Stimulated activated CD8-positive, alpha-beta memory T cell treated with anti-CD3 and anti-CD28 coated beads, Interleukin-7, amount 100 ng/mL, for 4 hours (primary cell): Measurements from ENCODE around the gene HEXD.
A peak's percentile ranks its signal among the peaks of the same experiment; 100 is the strongest.

ENCODE experiments used
- DNase-seq, 2 donors: peaks; one replicate each; pipeline ENCODE4 v3.0.0-alpha.2; 2020; ENCODE audit warnings: low read depth in 2 of 2

HEXD gene

DNA sequence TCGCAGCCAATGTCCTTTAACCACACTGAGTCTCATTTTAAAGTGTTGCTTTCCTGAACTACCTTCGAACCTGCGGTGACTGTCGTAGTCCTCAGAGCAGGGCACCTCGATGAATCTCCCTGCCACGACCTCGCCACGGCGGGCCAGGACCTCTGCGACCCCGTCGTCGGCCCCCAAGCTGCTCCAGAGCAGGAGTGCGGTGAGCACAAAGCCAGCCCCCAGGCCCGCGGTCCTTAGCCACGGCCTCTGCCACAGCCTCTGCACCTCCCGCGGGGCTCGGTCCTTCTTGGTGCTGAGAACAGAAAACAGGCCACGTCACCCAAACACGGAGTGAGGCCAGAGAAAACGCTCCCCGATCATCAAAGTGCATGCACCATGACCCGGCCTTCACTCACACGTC lies 2.8 kb upstream of the HEXD start:
- no peak for DNase-seq

DNA sequence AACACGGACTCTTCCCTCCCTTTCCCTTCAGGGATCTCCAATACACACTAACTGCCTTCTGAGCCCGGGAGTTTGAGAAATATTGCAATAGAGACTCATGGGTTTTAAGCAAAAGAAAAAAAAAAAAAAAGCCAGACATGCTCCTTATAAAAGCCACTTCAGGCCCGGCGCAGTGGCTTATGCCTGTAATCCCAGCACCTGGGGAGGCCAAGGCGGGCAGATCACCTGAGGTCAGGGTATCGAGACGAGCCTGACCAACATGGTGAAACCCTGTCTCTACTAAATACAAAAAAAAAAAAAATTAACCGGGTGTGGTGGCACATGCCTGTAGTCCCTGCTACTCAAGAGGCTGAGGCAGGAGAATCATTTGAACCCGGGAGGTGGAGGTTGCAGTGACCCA lies 2.4 kb upstream of the HEXD start:
- DNase-seq: no peak

DNA sequence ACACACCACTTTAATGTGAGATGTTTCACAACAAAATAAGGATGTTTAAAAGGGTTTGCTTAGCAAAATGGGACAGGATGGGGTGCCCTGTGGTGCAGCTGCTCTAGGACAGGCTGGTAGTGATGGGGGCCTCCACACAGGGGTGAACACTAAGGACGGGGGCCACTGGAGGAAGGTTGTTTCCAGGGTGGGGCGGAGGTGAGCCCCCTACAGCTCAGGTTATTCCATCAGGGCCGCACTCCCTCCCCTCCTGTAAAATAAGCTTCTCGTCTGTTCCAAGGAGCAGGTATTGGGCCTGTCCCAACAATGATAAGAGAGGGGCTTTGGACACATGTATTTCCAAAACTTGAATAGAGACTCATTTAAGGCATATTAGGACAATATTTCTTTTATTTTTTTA lies 1.9 kb upstream of the HEXD start:
- DNase-seq: no peak

DNA sequence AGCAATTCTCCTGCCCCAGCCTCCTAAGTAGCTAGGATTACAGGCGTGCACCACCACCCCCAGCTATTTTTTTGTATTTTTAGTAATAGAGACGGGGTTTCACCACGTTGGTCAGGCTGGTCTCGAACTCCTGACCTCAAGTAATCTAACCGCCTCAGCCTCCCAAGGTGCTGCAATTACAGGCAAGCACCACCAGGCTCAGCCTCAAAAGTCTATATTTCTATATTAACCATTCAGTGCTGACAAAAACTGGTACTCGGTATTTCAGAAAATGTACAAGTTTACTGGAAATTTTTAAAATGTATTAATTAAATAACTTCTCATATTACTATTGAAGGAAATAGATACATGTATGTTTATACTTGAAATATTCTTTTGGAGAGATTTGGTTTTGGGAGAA lies 1.4 kb upstream of the HEXD start:
- DNase-seq: no peak

DNA sequence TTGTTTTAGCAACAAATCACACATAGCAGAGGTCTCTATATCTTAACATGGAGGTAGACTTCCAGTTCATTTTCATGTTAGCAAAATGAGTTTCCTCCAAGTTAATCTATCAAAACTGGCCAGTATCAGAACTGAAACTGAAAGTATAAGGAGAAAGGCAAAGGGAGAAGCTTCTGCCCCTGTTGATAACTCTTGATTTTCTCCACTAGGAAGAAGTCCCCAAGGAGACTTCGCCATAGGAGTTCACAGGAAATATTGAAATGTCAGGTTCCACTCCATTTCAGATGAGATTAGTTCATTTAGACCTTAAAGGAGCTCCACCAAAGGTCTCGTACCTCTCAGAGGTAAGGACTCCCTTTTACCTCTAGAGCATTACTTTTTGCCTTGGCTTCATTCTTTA lies 1.4 kb downstream of the HEXD start:
- DNase-seq: no peak

DNA sequence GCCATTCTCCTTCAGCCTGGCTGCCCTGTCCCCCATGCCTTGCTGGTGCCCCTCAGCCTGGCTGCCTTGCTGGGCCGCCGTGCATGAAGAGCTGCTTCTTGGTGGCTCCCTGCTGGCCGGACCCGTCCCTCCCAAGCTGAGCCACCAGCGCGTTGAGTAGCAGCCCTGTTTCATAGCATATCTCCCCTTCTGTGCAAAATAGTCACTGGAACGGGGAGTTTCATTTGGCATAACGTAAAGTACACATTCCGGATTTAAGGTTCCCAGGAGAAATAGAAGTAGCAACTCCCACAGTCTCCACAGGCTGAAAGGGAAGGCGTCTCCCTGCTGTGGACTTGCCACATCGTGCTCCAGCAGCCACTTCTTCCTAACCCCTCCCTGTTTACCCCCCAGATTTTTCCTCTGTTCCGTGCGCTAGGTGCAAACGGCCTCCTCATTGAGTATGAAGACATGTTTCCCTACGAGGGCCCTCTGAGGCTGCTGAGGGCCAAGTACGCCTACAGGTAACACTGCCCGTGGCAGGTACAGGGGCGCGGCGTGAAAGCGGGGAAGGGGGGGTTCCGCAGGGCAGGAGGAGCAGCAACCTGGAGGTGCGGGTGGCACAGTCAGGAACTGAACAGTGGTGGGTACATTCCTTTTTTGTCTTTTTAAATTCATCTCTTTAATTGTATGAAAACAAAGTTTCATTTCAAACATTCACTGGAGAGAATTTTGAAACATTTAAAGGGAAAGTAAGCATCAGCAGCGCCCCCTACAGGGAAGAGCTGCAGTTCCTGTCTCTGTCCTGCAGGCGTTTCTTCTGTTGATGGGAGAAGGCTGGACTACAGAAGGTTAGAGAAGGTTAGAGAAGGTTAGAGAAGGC lies 6.1 kb downstream of the HEXD start:
- DNase-seq: peak in 1 of 2 donors; percentile 23

DNA sequence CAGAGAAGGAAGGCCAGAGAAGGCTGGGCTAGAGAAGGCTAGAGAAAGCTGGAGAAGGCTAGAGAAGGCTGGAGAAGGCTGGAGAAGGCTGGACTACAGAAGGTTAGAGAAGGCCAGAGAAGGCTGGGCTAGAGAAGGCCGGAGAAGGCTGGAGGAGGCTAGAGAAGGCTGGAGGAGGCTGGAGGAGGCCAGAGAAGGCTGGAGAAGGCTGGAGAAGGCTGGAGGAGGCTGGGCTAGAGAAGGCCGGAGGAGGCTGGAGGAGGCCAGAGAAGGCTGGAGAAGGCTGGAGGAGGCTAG lies 6.7 kb downstream of the HEXD start:
- DNase-seq: no peak

DNA sequence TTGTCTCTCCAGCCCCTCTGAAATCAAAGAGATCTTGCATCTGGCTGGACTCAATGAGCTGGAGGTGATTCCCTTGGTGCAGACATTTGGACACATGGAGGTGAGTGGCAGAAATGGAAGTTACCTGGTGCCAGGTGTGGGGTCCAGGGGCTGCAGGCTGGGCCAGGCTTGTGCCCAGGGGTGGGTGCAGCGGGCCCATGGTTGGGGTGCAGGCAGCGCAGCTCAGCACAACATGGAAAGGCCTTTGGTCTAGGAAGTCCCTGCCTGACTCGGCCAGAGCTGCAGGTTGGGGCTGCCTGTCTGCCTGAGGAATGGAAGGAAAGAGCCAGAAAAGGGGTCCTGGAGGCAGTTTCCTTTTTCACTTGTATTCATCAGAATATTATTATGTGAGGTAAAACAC lies 10.4 kb downstream of the HEXD start:
- DNase-seq: no peak

DNA sequence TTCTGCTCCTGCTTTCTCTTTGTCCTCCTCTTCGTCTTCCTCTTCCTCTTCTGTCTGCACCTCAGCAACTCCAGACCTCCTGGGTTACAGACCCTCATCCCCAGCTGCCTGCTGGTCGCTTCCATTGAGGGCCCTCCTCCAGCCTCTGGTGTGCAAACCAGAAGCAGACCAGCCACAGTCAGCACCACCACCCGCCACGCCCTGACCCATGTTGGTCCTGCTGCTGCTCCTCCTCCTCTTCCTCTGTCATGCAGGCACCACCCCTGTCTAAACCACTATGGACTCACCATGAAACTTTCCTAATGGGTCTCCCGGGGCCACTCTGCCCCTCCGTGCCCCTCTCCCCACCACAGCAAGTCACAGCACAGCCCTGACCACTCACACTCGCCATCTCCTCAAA lies 11.7 kb downstream of the HEXD start:
- DNase-seq: no peak

DNA sequence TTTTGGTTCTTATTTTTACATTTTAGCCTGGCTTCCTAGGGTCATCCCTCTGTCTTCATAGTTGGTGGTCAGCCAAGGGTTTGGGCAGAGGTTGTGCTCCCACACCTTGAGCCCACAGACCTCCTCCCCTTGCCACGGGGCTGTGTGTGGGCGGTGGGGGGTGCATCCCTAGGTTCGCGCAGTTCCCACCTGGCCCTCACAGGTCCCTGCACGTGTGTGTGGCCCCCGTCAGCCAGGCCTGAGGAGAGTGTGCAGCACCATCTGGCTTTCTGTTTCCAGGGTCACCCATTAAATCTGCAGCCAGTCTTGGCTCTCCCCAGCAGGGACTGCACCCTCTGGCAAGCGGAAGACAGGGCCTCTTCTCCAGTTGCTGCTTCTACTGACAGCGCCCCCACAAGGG lies 13.9 kb downstream of the HEXD start:
- no peak for DNase-seq

DNA sequence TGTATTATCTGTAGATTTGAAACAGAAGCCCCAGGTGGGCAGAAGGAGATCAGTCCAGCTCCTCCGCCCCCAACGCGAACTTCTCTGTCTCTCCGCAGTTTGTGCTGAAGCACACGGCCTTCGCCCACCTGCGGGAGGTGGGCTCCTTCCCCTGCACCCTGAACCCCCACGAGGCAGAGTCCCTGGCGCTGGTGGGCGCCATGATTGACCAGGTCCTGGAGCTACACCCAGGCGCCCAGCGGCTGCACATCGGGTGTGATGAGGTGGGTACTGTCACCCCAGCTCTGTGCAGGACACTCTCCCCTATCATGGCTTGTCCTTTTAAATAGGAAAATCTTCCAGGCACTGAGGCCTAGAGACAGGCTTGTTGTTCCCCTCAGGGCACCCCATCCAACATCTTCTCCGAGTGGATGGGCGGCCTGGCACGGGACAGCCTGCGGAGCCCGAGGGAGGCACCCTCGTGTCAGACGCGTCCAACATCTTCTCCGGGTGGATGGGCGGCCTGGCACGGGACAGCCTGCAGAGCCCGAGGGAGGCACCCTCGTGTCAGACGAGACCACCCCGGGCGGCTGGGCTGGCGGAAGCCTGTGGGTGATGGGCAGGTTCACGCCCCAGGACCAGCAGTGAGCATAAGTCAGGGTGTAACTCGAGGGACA lies 15.5 kb downstream of the HEXD start:
- DNase-seq: no peak

DNA sequence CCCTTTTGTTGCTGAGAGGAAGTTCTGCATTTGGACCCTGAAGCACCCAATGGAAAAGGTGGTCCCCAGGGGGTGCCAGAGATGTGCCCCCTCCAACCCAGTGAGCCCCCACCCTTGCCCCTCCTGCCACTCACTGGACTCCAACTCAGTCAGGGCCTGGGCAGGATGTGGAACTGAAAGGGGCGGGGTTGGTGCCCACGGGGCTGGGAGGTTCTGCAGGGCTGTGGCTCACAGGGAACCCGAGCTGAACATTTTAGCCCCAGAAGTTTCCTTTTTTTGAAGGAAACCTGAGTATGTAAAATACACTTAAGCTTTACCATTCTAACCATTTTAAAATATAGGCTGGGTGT lies 16.0 kb downstream of the HEXD start:
- peak in 1 of 2 donors; percentile 21 for DNase-seq

DNA sequence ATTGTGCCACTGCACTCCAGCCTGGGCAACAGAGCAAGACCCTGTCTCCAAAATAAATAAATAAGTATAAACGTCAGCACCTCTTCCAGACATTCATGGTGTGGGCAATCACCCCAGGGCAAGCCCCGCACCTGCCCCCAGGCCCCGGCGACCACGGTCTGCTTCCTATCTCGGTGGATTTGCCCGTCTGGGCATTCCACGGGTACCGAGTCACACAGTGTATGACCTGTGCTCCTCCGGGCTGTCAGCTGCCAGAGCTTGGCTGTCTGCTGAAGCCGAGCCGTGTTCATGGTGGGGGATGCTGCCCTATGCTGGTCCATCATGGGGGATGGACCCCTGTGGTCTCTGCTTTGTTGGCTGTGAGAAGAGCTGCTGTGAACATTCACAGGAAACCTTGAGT lies 17.0 kb downstream of the HEXD start:
- DNase-seq: no peak

DNA sequence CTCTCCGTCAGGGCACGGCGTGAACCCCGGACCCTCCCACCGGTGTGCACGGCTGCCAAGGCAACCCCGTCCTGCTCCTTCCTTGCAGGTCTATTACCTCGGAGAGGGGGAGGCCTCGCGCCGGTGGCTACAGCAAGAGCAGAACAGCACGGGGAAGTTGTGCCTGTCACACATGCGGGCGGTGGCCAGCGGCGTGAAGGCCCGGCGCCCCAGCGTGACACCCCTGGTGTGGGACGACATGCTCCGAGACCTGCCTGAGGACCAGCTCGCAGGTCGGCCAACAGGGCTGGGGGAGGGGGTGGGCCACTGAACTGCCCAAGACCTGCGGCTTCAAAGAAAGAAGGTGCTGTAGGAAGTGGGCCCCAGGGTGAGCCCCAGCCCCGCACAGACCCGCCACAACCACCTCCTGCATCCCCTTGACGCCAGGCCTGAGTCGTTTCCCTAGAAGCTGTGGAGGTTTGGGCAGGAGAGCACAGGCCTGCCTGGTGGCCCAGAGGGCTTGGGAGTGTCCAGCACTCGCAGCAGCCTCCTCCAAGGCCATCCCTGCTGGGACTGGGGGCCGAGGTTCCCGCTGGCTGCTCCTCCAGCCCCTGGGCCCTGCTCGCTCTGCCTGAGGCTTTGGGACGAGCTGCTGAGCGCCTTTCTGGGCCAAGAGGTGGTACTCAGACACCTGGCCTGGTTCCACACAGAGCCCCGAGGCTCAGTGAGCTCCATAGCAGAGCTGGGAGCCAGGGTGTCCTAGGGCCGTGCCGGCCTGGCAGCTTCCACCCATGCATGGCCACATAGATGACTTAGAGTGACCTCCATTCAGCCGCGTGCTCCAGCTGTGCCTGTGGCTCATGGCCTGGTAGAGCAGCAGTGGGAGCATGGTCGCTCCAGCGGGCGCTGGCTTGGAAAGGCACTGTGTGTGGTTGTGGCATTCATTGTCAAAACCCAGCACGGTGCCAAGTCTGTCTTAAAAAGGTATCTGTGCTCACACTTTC lies 17.7 kb downstream of the HEXD start:
- DNase-seq: no peak

DNA sequence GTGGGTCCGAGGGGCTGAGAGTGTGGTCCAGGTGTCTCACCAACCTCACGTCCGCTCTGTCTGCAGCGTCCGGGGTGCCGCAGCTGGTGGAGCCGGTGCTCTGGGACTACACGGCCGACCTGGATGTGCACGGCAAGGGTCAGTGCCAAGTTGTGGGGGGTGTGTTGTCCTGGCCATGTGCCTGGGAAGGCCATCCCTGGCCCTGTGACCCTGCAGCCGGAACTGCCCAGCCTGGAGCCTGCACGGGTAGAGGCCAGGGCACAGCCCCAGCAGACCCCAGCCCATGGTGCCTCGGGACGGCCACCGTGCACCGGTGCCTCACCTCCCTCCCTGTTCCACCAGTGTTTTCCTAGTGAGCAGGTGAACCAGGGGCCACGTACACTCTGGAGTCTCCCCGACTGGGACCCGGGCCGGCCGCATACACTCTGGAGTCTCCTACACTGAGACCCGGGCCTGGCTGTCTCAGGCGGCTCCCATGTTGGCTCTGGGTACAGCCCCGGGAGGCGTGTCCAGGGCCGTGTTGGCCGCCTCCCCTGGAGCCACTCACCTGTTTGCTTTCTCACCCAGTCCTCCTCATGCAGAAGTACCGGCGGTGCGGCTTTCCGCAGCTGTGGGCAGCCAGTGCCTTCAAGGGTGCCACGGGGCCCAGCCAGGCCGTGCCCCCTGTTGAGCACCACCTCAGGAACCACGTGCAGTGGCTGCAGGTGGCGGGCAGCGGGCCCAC lies 18.6 kb downstream of the HEXD start:
- DNase-seq: no peak

DNA sequence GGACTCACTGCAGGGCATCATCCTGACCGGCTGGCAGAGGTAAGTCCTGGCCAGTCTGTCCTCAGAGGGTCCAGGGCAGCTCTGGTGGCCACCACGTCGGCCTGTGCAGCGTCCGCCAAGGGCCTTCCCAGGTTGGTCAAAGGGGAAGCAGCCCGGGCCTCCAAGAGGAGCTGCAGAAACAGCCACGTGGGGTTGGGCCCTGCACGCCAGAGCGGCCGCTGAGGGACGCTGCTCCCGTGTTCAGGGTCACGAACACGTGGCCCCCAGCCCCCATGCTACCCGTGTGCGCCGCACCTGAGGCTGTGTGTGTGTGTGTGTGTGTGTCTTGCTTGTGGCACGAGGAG lies 19.1 kb downstream of the HEXD start:
- DNase-seq: no peak

DNA sequence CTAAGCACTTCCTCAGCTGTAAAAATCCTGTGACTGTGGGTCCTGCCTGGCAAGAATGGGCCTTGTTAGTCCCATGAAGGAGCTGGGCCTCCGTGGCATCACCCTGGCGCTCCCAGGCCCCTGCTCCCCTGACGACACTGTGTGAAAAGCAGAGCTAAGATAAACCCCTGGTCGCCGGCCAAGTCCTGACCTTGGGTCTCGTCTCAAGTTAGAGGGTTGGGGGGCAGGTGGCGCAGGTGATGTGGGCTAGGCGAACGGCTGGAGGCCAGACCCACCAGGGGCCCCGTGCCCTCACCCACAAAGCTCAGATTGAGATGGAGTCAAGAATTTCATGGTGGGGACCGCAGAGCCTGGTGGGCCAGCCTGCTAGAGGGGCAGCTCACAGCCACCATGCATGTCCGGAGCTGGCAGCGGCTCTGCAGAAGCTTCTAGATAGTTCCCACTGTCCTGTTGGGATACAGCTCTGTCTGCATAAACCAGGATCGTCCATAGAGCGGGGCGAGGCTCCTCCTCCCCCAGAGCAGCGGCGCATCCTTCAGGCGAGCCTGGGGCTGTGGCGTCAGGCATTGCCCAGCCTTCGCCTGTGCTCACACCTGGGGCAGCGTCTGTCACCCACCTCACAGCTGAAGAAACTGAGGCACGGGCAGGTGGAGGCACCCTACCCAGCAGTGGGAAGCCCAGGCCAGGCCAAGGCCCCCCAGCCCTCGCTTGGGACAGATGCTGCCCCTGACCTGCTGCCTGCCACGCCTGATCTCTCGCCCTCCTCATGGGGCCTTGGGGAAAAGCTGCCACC lies 20.4 kb downstream of the HEXD start:
- DNase-seq: no peak

DNA sequence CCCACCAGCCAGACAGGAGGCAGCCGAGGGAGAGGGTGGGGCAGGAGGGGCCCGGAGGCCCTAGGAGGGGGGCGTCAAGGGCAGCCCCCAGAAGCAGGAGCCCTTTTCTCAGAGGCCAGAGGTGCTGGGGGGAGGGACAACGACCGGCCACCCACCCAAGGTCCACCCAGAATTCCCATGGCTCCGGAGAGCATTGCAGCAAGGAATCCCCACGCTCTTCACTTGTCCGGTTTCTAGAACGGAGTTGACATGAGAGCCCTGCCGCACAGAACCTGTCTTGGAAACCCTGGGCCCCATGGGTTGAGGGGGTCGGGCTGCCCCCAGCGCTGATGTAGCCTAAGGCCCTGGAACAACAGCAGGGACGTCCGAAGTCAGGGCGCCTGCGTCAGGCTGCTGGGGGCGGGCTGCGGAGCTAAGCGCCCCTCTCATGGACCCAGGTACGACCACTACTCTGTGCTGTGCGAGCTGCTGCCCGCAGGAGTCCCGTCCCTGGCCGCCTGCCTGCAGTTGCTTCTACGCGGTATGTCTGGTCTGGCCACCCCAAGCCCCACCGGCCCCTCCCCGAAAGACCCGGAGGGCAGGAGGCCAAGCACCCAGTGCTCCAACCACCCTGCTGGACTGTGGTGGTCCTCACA lies 21.2 kb downstream of the HEXD start:
- no peak for DNase-seq

DNA sequence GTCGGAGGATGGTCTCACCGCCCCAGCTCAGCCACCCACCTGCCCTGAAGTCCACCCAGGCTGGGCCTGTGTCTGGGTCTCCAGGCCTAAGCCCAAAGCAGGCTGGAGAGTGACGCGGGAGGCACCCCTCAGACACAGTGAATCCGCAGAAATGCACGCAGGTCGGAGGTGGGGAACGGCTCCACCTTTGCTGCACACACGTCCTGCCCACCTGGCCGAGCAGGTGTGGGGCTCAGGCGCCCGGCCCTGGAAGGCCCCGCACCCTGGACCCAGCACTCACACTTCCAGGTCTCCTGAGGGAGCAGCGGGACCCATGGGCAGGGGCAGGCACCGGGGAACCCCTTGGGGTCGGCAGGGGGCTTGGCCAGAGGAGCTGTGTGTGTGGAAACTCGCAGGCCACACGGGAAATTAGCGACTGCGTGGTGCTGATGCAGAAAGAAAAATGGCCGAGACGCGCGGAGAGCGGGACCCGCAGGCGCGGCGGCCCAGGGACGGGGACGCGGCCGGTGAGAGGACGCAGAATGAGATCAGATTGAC lies 21.8 kb downstream of the HEXD start:
- DNase-seq: no peak

DNA sequence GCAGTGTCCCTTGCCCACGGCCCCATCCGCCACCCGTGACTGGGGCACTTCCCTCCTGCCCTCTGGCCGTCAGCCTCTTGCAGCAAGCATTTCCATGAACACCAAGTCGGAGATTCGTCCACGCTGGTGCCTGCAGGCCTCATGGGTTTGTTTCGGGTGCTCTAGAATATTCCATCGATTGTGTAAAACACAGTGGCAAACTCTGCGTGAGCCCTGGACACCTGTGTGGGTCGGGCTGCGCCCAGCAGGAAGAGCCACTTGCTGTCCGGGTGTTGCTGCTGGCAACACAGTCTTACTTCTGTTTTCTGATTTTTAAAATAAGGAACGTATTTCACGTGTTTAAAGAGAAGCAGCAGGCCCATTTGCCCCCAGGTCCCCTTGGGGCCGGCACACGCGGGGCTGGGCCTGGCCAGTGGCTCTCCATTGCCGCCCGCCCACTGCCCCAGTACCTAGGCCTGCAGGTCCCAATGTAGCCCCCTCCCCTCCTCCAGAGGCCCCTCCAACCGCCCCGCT lies 22.4 kb downstream of the HEXD start:
- DNase-seq: no peak
